Measurements from ENCODE around the gene OFD1.

Gene OFD1

DNA sequence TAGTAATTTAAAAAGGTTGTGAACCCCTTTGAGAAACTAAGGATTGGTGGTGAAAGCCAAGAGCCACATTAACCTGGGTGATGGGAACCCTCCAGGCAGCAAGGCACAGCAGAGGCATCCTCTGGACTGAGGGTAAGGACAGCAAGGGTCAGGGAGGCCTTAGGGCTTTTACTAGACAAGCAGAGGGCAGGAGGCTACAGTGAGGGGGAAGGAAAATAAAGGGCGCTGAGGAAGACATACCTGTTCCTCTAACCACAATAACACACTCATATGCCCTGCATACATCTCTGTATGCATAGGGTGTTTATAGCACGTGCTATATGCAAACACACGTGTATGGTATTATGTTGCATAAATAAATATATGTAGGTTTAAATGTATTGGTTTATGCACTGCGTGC lies 63.6 kb downstream of the OFD1 start:
- 0 out of 2 replicates have a peak, but pooled peaks cover 7% of the 10 kb centered on the region for H3K4me1 ChIP-seq (ENCODE audit: low read length)
- no peaks in the 10 kb centered on the region for H3K27me3 ChIP-seq (replicated peaks; ENCODE audit: insufficient read depth, low read length)

GRCh38 chrX:13803116-13803515 lies 68.6 kb downstream of the OFD1 start:
- H3K4me2 ChIP-seq (ENCODE audit: low read depth, low read length) = no peak overlapping the region
- no peak for DNase-seq
- no peaks in the 10 kb centered on the region for H3K9me3 ChIP-seq (replicated peaks; ENCODE audit: insufficient read depth, low read length)
- H3K27ac ChIP-seq (ENCODE audit: low read length) = no peak overlapping the region
- no peak overlapping the region for H2AFZ ChIP-seq (ENCODE audit: low read length)
- H3K4me3 ChIP-seq (ENCODE audit: low read length) = no peak overlapping the region
- H3K36me3 ChIP-seq (replicated peaks; ENCODE audit: insufficient read depth, low read length) = no peaks in the 10 kb centered on the region
- no peak overlapping the region for H3K9ac ChIP-seq (ENCODE audit: low read length)
- H4K20me1 ChIP-seq (ENCODE audit: insufficient read depth, low read length) = no peaks in the 10 kb centered on the region
- no peaks in the 10 kb centered on the region for H3K79me2 ChIP-seq (ENCODE audit: low read length)
- 0 out of 2 replicates have a peak, but pooled peaks cover 8% of the 10 kb centered on the region for H3K4me1 ChIP-seq (ENCODE audit: low read length)
- TF ChIP-seq EZH2 (optimal IDR thresholded peaks at IDR 0.05; ENCODE audit: low read depth, low read length) = no peak
- TF ChIP-seq, protein P1, sequence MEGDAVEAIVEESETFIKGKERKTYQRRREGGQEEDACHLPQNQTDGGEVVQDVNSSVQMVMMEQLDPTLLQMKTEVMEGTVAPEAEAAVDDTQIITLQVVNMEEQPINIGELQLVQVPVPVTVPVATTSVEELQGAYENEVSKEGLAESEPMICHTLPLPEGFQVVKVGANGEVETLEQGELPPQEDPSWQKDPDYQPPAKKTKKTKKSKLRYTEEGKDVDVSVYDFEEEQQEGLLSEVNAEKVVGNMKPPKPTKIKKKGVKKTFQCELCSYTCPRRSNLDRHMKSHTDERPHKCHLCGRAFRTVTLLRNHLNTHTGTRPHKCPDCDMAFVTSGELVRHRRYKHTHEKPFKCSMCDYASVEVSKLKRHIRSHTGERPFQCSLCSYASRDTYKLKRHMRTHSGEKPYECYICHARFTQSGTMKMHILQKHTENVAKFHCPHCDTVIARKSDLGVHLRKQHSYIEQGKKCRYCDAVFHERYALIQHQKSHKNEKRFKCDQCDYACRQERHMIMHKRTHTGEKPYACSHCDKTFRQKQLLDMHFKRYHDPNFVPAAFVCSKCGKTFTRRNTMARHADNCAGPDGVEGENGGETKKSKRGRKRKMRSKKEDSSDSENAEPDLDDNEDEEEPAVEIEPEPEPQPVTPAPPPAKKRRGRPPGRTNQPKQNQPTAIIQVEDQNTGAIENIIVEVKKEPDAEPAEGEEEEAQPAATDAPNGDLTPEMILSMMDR (IDR thresholded peaks at IDR 0.05; ENCODE audit: low read length) = no peak
- no peak for TF ChIP-seq EZH2phosphoT487 (IDR thresholded peaks at IDR 0.05; ENCODE audit: low read length)
- no peaks in the 10 kb centered on the region for H3F3A ChIP-seq (ENCODE audit: insufficient read depth, low read length)
- no peaks in the 10 kb centered on the region for H3K9me2 ChIP-seq (replicated peaks; ENCODE audit: insufficient read depth, low read length)
- no peaks in the 10 kb centered on the region for H3K27me3 ChIP-seq (replicated peaks; ENCODE audit: insufficient read depth, low read length)

More for the DNA sequence above, 63.6 kb downstream of the OFD1 start:
- Histone ChIP-seq H3K9ac (ENCODE audit: low read length) (no peak overlapping the region), H3K79me2 (ENCODE audit: low read length) (no peaks in the 10 kb centered on the region), H3K9me2 (replicated peaks; ENCODE audit: insufficient read depth, low read length) (no peaks in the 10 kb centered on the region), H3K9me3 (replicated peaks; ENCODE audit: insufficient read depth, low read length) (no peaks in the 10 kb centered on the region), H4K20me1 (ENCODE audit: insufficient read depth, low read length) (no peaks in the 10 kb centered on the region), H3F3A (ENCODE audit: insufficient read depth, low read length) (no peaks in the 10 kb centered on the region), H3K27ac (ENCODE audit: low read length) (no peak overlapping the region), H2AFZ (ENCODE audit: low read length) (no peak overlapping the region), H3K4me2 (ENCODE audit: low read depth, low read length) (no peak overlapping the region), H3K4me3 (ENCODE audit: low read length) (no peak overlapping the region), H3K36me3 (replicated peaks; ENCODE audit: insufficient read depth, low read length) (no peaks in the 10 kb centered on the region)
- no peak for DNase-seq
- TF ChIP-seq EZH2phosphoT487 (IDR thresholded peaks at IDR 0.05; ENCODE audit: low read length) (no peak), EZH2 (optimal IDR thresholded peaks at IDR 0.05; ENCODE audit: low read depth, low read length) (no peak)
- TF ChIP-seq, protein P1 (IDR thresholded peaks at IDR 0.05; ENCODE audit: low read length) = no peak

DNA sequence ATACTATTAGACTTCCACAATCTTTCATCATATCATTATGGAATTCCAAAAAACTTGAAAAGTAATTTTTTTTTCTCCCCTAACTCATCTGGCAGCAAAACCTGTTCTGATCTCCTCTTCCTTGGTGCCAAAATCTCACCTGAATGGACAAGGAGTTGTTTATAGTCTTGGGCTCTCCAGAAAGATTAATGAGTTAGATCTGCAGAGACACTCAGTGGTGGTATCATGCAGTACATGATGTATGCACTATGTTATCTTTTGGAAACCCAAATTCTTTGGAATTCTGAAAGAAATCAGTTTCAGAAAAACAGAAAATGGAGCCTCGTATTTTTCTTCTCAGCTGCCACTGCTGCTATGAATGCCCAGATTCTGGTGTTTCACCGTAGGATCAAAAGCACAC lies 70.7 kb downstream of the OFD1 start:
- no peak for DNase-seq
- Histone ChIP-seq H3K4me1 (ENCODE audit: low read length) (peaks cover 13% of the 10 kb centered on the region), H3K27me3 (replicated peaks; ENCODE audit: insufficient read depth, low read length) (no peaks in the 10 kb centered on the region), H3K4me3 (ENCODE audit: low read length) (no peak overlapping the region), H3K27ac (ENCODE audit: low read length) (no peak overlapping the region), H3K9me3 (replicated peaks; ENCODE audit: insufficient read depth, low read length) (no peaks in the 10 kb centered on the region), H3K79me2 (ENCODE audit: low read length) (no peaks in the 10 kb centered on the region), H3F3A (ENCODE audit: insufficient read depth, low read length) (no peaks in the 10 kb centered on the region), H3K4me2 (ENCODE audit: low read depth, low read length) (no peak overlapping the region), H3K9ac (ENCODE audit: low read length) (no peak overlapping the region), H3K36me3 (replicated peaks; ENCODE audit: insufficient read depth, low read length) (no peaks in the 10 kb centered on the region), H4K20me1 (ENCODE audit: insufficient read depth, low read length) (no peaks in the 10 kb centered on the region), H2AFZ (ENCODE audit: low read length) (no peak overlapping the region), H3K9me2 (replicated peaks; ENCODE audit: insufficient read depth, low read length) (no peaks in the 10 kb centered on the region)
- TF ChIP-seq, protein P1 (IDR thresholded peaks at IDR 0.05; ENCODE audit: low read length) = 0 out of 2 replicates have a peak, but pooled peaks have one; percentile 8
- TF ChIP-seq EZH2 (optimal IDR thresholded peaks at IDR 0.05; ENCODE audit: low read depth, low read length) = no peak
